Measurements from ENCODE around the gene MARCHF11. TPM values are rescaled to one million over a fixed set of nuclear protein-coding genes. Genes with fewer than 3 reads are reported as not detected.

MARCHF11 gene
- total RNA-seq, 1 donor from 2014 or later = not detected

DNA sequence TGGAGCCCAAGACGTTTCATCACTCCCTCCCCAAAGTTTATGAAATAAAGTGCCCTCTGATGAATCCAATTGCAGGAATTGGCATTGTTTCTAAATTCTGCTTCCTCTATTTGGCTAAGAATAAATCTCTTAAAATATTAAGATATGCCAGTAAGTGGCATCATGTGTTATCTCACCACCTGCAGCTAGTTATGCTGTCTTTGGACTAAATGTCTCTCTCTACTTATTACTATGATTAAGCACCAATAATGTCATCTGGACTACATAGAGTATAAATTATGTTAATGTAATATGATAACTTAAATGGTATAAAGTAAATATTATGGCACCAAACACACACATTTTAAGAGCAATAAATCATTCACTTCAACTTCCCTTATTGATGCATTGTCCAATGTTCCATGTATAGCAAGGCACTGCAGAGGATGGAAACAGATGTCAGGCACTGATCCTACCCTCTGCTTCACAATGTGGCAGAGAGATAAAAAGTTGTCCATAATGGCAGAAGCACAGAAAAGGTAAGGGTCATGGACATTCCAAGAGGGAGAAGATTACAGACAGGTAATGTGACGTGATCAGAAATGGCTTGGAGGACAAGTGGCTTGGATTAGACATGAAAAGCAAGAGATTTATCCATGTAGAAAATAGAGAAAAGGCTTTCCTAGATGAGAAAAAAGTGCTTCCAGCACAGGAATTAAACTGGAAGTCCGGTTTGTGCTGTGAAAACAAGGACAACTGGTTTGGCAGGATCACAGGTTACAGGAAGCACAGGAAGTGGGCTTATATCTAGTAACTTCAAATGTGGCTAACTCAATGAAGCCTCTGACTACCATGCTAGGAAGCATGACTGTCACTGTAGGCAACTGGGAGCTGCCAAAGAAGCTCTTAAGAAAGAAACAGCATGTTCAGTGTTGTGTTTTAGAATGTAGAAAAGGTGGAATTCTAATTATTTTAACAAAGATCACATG, 26.7 kb downstream of the MARCHF11 start:
- Histone ChIP-seq H3K27me3 (ENCODE audit: control insufficient read depth, insufficient read depth, low read length) (no peaks in the 10 kb centered on the region), H3K4me3 (ENCODE audit: low read depth, low read length) (no peak overlapping the region), H3K36me3 (ENCODE audit: control insufficient read depth, insufficient read depth, low read length) (no peaks in the 10 kb centered on the region)
- TF ChIP-seq, protein P1, sequence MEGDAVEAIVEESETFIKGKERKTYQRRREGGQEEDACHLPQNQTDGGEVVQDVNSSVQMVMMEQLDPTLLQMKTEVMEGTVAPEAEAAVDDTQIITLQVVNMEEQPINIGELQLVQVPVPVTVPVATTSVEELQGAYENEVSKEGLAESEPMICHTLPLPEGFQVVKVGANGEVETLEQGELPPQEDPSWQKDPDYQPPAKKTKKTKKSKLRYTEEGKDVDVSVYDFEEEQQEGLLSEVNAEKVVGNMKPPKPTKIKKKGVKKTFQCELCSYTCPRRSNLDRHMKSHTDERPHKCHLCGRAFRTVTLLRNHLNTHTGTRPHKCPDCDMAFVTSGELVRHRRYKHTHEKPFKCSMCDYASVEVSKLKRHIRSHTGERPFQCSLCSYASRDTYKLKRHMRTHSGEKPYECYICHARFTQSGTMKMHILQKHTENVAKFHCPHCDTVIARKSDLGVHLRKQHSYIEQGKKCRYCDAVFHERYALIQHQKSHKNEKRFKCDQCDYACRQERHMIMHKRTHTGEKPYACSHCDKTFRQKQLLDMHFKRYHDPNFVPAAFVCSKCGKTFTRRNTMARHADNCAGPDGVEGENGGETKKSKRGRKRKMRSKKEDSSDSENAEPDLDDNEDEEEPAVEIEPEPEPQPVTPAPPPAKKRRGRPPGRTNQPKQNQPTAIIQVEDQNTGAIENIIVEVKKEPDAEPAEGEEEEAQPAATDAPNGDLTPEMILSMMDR (IDR thresholded peaks at IDR 0.05; ENCODE audit: insufficient read depth, low read length, poor library complexity, severe bottlenecking) = no peak
- DNase-seq (ENCODE audit: low read depth) = no peak

DNA sequence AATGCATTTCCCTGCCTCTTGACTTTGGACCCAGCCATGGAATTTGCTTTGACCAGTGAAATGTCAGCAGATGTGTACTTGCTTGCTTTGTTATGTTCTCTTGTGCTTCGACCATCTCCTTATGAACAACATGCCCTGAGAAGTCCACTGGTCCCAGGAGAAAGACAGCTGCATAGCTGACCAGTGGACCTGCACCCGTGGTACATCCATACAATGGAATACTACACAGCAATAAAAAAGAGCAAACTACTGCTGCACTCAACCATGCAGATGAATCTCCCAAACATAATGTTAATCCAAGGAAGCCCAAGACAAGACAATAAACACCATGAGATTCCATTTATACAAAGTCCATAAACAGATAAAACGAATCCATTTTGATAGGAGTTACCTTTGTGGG, 30.0 kb downstream of the MARCHF11 start:
- Histone ChIP-seq H3K36me3 (ENCODE audit: control insufficient read depth, insufficient read depth, low read length) (no peaks in the 10 kb centered on the region), H3K4me3 (ENCODE audit: low read depth, low read length) (no peak overlapping the region), H3K27me3 (ENCODE audit: control insufficient read depth, insufficient read depth, low read length) (no peaks in the 10 kb centered on the region)
- TF ChIP-seq, protein P1 (IDR thresholded peaks at IDR 0.05; ENCODE audit: insufficient read depth, low read length, poor library complexity, severe bottlenecking) = no peak
- DNase-seq (ENCODE audit: low read depth) = no peak

DNA sequence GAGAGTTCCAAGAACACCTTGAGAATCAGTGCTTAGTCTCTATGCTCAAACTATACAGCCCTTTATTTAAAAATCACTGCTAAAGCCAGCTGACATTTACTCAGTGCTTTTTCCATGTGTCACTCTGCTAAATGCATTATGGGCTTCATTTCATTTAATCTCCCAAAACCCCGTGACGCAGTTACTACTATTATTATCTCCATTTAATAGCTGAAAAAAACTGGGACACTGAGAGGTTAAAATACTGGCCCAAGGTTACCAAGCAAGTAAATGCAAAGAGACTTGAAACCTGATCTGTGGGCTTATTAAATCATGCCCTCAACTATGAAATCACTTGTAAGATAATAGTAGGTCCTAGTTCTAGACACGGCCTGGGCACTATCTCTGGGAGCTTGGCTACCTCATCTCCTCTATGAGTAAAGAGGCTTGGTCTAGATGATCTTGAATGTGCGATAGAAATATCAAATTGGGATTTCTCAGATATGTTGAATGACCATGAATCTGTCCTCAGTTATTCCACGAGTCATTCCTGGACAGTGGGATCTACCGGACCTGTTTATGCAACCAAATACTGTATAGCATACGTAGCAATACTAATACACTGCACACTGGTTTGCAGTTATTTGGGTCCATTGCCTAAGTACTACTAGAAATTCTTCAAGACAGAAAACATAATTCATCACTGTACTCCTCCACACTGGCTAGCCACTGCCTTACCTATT, 32.3 kb downstream of the MARCHF11 start:
- Histone ChIP-seq H3K4me3 (ENCODE audit: low read depth, low read length) (no peak overlapping the region), H3K27me3 (ENCODE audit: control insufficient read depth, insufficient read depth, low read length) (no peaks in the 10 kb centered on the region), H3K36me3 (ENCODE audit: control insufficient read depth, insufficient read depth, low read length) (no peaks in the 10 kb centered on the region)
- TF ChIP-seq, protein P1 (IDR thresholded peaks at IDR 0.05; ENCODE audit: insufficient read depth, low read length, poor library complexity, severe bottlenecking) = no peak
- no peak for DNase-seq (ENCODE audit: low read depth)

DNA sequence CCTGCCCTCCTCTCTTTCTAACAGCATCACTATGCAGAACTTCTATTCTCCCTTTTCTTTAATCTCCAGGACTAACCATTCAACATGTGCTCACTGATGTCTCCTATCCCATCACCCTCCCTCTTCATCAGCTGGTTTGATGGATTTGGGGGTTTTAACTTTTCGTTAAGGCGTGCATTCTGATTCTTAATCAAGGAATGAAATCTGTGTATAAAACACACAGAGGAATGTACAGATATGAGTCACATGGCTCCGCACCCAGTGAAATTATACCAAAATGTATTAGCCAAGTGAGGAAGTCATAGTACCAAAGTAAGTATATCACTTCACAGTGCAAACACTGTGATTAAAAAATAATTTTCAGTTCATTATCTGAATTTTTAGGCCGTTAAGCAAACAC, 35.2 kb downstream of the MARCHF11 start:
- DNase-seq (ENCODE audit: low read depth) = no peak
- Histone ChIP-seq H3K4me3 (ENCODE audit: low read depth, low read length) (no peak overlapping the region), H3K27me3 (ENCODE audit: control insufficient read depth, insufficient read depth, low read length) (no peaks in the 10 kb centered on the region), H3K36me3 (ENCODE audit: control insufficient read depth, insufficient read depth, low read length) (no peaks in the 10 kb centered on the region)
- TF ChIP-seq, protein P1 (IDR thresholded peaks at IDR 0.05; ENCODE audit: insufficient read depth, low read length, poor library complexity, severe bottlenecking) = no peak

DNA sequence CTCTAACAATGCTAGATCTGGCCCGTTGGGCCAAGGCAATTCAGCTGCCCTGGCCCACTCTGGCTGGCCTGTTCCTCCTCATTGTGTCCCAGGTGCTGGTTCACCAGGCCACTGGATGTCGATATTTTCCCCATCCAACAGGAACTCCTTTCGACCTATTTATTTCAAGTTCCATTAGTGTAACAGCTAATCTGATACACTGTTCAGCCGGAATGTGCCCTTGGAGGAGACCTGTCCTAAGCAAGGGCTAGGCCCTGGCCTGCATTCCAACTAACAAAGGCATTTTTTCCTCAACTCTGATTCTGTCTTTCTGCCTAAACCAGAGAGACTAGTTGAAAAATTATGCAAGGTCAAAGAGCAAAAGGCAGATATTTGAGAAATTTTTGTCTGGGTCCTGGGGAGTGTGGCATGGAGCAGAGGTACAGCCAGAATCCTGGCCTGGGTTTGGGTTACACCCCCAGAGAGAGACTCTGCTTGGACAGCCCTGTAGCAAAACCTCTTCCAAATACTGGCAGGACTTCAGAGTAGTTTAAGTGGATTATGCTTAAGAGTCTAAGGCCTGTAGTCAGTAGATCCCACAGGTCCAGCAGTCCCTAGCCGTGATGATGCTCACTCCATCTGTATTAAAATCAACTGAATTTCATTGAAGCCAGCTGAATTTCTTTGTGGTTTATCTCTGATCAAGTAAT, 36.1 kb downstream of the MARCHF11 start:
- Histone ChIP-seq H3K36me3 (ENCODE audit: control insufficient read depth, insufficient read depth, low read length) (no peaks in the 10 kb centered on the region), H3K27me3 (ENCODE audit: control insufficient read depth, insufficient read depth, low read length) (no peaks in the 10 kb centered on the region), H3K4me3 (ENCODE audit: low read depth, low read length) (no peak overlapping the region)
- DNase-seq (ENCODE audit: low read depth) = no peak
- TF ChIP-seq, protein P1 (IDR thresholded peaks at IDR 0.05; ENCODE audit: insufficient read depth, low read length, poor library complexity, severe bottlenecking) = no peak
